Adrenal gland (tissue), 5 donors: Measurements from ENCODE around the gene HDAC10.

Source experiments
- CTCF ChIP-seq, 6 experiments: fragments of 450-650 bp in 4 of 6; fragments of 200-600 bp in 2 of 6; sonication (generic) in 1 of 6; IDR thresholded peaks; 1 replicate in 5 of 6; 2 replicates in 1 of 6; pipeline versions ENCODE4 v1.5.1 to v1.8.0; 2016 to 2021; ENCODE audit warnings: antibody characterized with exemption in 6 of 6, mild to moderate bottlenecking in 2 of 6, moderate library complexity in 1 of 6
- POLR2A ChIP-seq, 2 donors: fragments of 450-650 bp; IDR thresholded peaks; one replicate each; pipeline ENCODE4 v1.6.1; 2017; ENCODE audit warnings: antibody characterized with exemption in 2 of 2, mild to moderate bottlenecking in 2 of 2, moderate library complexity in 1 of 2
- donor health status: DM: no; HTN: no; CAD: no.

- TF ChIP-seq CTCF (IDR thresholded peaks at IDR 0.05), result no peak
- TF ChIP-seq POLR2A (IDR thresholded peaks at IDR 0.05), result no peak
These were observed 42.6 kb downstream of the HDAC10 start for GRCh38 chr22:50208430-50208938.
